GM18520 (cell line): Measurements from ENCODE around the gene CAMKK2.
"Not testable (repeated sequence)": the region's sequence is repeated elsewhere in the genome, so short reads cannot be mapped to it uniquely, and the experiment has no call there.

Experiments used
- ATAC-seq: cut with Tn5 transposase; IDR thresholded peaks from one replicate; pipeline ENCODE4 v1.9.1; 2021; ENCODE audit not compliant: unreplicated experiment

The CAMKK2 gene

GRCh38 chr12:121280531-121280930, 16.0 kb downstream of the CAMKK2 start:
- ATAC-seq: not testable (repeated sequence)

DNA sequence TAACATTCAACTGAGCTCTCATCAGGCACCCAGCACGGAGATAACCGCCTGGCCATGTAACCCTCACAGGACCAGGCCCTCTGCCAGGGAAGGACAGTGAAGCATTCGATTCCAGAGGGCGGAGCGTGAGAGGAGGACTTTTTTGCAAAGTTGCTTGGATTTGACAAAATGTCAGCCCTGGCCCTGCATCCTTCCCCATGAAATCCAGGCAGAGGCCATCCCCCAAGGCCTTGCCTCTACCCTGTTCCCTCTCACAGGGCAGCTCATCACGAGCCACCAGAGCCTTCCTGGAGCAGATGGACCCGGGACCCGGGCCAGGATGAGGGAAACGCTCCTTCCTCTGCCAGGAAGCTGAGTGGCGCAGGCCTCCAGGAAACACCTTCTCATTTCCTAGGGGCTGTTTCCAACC, 17.0 kb downstream of the CAMKK2 start:
- ATAC-seq: no peak

GRCh38 chr12:121279071-121279375, 17.5 kb downstream of the CAMKK2 start:
- no peak for ATAC-seq

DNA sequence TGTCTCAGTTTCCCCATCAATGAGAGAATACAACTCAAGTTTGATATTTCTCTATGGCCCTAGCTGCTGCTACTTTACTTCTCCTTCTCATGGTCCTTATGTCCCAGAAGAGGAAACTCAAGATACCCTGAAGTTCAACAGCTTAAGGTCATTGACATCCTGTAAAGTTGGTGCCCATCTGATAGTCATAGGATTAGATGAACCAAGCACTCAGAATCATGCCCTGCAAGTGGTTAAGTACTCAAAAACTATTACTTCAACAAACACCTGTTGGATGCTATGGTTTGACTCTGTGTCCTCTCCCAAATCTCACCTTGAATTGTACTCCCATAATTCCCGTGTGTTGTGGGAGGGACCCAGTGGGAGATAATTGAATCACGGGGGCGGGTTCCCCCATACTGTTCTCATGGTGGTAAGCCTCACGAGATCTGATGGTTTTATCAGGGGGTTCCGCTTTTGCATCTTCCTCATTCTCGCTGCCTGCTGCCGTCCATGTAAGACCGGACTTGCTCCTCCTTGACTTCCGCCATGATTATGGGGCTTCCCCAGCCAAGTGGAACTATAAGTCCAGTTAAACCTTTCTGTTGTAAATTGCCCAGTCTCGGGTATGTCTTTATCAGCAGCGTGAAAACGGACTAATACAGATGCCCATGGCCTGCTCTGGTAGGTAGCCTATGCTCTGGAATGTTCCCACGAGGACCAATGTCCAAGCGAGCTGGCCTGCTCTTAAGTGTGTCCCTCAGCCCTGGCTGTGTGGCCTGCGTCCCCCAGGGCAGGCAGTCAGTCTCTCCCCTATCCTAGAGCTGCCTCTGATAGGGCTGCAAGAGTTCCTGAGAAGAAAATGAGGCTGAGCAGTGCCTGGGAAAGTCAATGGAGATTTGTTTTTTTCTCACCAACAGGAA, 18.1 kb downstream of the CAMKK2 start:
- ATAC-seq: no peak

DNA sequence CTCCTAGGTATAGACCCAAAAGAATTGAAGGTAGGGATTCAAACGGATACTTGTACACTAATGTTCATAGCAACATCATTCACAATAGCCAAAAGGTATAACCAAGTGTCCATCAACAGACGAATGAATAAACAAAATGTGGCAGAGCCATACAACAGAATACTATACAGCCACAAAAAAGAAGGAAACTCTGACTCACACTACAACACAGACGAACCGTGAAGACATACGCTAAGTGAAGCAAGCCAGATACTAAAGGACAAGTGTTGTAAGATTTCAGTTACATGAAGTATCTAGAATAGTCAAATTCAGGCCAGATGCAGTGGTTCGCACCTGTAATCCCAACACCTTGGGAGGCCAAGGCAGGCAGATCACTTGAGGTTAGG, 19.1 kb downstream of the CAMKK2 start:
- ATAC-seq: no peak

- no peak for ATAC-seq
Measured at GRCh38 chr12:121274036-121274763, 22.3 kb downstream of the CAMKK2 start.

DNA sequence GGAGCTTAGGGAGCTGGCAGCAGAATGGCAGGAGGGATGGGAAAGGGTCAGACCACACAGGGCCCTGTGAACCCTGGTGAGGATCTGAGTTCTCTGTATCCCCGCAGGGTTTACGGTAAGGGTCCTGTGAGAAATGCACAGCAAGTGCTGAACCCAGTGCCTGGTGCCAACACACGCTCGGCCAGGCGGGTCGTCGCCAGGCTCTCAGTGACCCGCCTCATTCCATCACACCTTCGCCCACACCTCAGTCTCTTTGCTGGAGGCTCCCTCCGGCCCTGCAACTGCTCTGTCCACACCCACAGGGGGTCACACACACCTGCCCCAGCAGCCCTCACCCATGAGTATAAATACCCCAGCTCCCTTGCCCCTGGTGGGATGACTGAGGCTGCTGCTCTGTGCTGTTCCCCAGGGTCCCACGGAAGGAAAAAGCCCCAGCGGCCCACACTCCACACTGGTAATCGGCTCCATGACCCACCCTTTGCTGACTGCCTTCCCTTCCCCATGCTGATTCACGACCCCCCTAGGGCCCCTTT, 23.1 kb downstream of the CAMKK2 start:
- ATAC-seq: no peak

DNA sequence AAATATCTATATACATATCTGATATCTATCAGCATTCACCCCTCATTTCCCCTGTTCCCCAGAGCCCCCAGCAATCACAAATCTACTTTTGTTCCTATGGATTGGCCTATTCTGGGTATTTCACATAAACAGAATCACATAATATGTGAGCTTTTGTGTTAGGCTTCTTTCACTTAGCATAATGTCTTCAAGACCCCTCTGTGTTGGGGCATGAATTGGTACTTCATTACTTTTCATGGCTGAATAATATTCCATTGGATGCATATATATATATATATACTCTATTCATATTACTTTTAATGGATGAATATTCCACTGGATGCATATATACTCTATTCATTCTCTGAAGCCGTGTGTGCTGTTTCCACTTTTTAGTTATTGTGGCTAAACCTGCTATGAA, 28.7 kb downstream of the CAMKK2 start:
- ATAC-seq: no peak

- no peak for ATAC-seq
Measured at GRCh38 chr12:121264951-121265515, 31.5 kb downstream of the CAMKK2 start.

GRCh38 chr12:121264135-121264534, 32.4 kb downstream of the CAMKK2 start:
- ATAC-seq: no peak

- no peak for ATAC-seq
Measured at GRCh38 chr12:121263206-121263935, 33.1 kb downstream of the CAMKK2 start.

DNA sequence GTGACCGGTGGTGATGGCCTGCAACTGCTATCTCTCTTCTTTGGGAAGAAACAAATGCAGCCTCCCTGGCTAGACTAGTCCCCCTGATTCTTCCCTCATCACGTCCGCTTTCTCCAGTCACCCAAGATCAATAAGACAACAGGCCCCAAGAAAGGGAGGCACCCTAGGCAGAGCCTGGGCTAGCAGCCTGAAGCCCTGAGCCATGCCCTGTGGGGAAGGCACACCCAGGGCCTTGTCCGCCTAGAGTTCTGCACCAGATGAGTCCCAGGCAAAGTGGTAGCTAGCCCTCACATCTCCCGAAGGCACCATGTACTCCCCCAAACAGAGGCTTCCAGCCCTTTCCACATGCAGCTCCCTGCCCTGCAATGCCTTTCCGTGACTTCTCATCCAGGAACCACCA, 35.1 kb downstream of the CAMKK2 start:
- no peak for ATAC-seq

- ATAC-seq: no peak
Measured at GRCh38 chr12:121260091-121260490, 36.4 kb downstream of the CAMKK2 start.

DNA sequence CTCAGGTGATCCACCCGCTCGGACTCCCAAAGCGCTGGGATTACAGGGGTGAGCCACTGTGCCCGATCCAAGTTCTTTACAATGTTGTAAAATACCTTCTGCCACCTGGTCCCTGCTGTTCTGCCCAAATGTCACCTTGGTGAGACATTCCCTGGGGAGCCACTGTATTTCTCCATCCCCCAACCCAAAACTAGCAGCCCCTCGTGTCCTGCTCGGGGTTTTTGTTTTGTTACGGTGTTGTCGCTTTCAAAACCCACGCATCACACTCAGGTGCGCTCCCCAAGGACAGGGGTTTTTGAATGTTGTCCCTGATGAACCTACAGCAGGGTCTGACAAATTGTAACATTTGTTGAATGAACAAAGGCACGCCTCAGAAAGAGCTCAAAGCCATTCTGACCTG, 37.4 kb downstream of the CAMKK2 start:
- ATAC-seq: no peak

DNA sequence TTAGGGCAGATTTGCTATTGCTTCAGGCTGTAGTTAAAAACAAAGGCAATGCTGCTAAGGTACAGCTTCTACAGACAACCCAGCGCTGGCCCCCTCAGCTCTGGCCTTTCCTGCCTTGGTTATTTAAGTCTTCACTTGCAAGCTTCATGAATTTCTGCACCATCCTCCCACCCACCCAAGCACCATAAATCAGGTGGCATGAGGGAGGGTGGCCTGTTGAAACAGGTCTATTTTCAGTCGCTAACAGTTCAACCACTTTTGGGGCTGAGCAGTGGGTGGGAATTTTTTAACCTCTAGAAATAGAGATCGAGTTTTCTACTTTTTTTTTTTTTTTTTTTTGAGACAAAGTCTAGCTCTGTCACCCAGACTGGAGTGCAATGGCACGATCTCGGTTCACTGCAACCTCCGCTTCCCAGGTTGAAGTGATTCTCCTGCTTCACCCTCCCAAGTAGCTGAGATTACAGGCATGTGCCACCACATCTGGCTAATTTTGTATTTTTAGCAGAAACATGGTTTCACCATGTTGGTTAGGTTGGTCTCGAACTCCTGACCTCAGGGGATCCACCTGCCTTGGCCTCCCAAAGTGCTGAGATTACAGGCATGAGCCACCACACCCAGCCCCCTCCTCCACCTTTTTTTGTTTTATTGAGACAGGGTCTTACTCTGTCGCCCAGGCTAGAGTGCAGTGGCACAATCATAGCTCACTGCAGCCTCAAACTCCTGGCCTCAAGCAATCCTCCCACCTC, 38.6 kb downstream of the CAMKK2 start:
- not testable (repeated sequence) for ATAC-seq

DNA sequence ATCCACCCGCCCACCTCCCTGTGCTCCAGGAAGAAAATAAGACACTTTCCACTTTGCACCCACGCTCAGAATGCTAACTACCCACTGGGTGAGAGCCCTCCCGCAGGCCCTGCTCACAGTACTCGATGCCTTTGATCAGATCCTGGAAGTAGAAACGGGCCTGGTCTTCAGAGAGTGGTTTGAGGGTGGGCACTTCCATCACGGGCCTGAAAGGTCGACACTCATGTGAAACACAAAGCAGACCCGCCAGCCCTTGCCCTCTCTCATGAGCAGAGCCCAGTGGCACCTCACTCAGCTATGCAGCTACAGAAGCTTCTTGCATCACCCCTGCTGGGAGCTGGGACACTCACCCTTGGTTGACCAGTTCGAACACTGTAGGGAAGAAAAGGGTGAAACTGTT, 41.1 kb downstream of the CAMKK2 start:
- ATAC-seq: no peak

GRCh38 chr12:121253638-121254335, 42.7 kb downstream of the CAMKK2 start:
- peak; percentile 43 for ATAC-seq

GRCh38 chr12:121252712-121253345, 43.7 kb downstream of the CAMKK2 start:
- no peak for ATAC-seq

GRCh38 chr12:121251838-121252237, 44.7 kb downstream of the CAMKK2 start:
- ATAC-seq: no peak
